A673 (cell line): ENCODE results near the gene PCSK6.
"Not testable (repeated sequence)": the region's sequence is repeated elsewhere in the genome, so short reads cannot be mapped to it uniquely, and the experiment has no call there.

Source experiments
- EZH2 ChIP-seq: fragments of 200-600 bp; sonication (generic); IDR thresholded peaks from 2 replicates; pipeline ENCODE4 v1.6.1; 2017; ENCODE audit warnings: borderline replicate concordance, low read depth, mild to moderate bottlenecking, mixed read lengths, antibody characterized with exemption, low read length; ENCODE audit not compliant: poor library complexity, severe bottlenecking
- TF ChIP-seq, protein P1 (sequence below): fragments of 300-800, 200-600 bp; sonication (generic); conservative IDR thresholded peaks from 2 replicates; pipeline ENCODE4 v1.5.1; 2017; ENCODE audit warnings: low read depth, mild to moderate bottlenecking, antibody characterized with exemption, low read length, moderate library complexity, mixed read lengths

DNA sequence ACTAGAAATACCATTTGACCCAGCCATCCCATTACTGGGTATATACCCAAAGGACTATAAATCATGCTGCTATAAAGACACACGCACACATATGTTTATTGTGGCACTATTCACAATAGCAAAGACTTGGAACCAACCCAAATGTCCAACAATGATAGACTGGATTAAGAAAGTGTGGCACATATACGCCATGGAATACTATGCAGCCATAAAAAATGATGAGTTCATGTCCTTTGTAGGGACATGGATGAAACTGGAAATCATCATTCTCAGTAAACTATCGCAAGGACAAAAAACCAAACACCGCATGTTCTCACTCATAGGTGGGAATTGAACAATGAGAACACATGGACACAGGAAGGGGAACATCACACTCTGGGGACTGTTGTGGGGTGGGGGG is 86.6 kb downstream of the PCSK6 start:
- TF ChIP-seq, protein P1, sequence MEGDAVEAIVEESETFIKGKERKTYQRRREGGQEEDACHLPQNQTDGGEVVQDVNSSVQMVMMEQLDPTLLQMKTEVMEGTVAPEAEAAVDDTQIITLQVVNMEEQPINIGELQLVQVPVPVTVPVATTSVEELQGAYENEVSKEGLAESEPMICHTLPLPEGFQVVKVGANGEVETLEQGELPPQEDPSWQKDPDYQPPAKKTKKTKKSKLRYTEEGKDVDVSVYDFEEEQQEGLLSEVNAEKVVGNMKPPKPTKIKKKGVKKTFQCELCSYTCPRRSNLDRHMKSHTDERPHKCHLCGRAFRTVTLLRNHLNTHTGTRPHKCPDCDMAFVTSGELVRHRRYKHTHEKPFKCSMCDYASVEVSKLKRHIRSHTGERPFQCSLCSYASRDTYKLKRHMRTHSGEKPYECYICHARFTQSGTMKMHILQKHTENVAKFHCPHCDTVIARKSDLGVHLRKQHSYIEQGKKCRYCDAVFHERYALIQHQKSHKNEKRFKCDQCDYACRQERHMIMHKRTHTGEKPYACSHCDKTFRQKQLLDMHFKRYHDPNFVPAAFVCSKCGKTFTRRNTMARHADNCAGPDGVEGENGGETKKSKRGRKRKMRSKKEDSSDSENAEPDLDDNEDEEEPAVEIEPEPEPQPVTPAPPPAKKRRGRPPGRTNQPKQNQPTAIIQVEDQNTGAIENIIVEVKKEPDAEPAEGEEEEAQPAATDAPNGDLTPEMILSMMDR, result not testable (repeated sequence)
- not testable (repeated sequence) for TF ChIP-seq EZH2
